Calu3 (cell line): Measurements from ENCODE around the gene EMID1. TPM values are rescaled to one million over a fixed set of nuclear protein-coding genes. Genes with fewer than 3 reads are reported as not detected.

Experiments
- BruUV-seq: library from RNA; stranded (reverse); fragments of 400-500 nt; replicated peaks from 2 replicates; lab custom pipeline; 2021; lab: Mats Ljungman, UMichigan
- CTCF ChIA-PET: fragments of 300-600 bp; sonication (Branson Sonifier 250); formaldehyde crosslinking; loops from one replicate; lab custom pipeline; 2022; ENCODE audit warnings: antibody characterized with exemption; lab: Charles Lee
- DNase-seq: peaks from one replicate; pipeline ENCODE4 v3.0.0; 2022
- H3K27ac Mint-ChIP-seq: one replicate; pipeline ENCODE4 v1.8.0; 2022; ENCODE audit warnings: mixed read lengths; ENCODE audit not compliant: unreplicated experiment
- H3K27me3 Mint-ChIP-seq: one replicate; pipeline ENCODE4 v1.8.0; 2022; ENCODE audit warnings: mixed read lengths; ENCODE audit not compliant: unreplicated experiment
- H3K36me3 Mint-ChIP-seq: one replicate; pipeline ENCODE4 v1.8.0; 2022; ENCODE audit warnings: mild to moderate bottlenecking, moderate library complexity, mixed read lengths; ENCODE audit not compliant: insufficient read depth, unreplicated experiment
- H3K4me1 Mint-ChIP-seq: one replicate; pipeline ENCODE4 v1.8.0; 2022; ENCODE audit warnings: mild to moderate bottlenecking, low read depth, mixed read lengths; ENCODE audit not compliant: unreplicated experiment
- H3K4me3 Mint-ChIP-seq: one replicate; pipeline ENCODE4 v1.8.0; 2022; ENCODE audit warnings: mild to moderate bottlenecking, low read depth, moderate library complexity, mixed read lengths; ENCODE audit not compliant: unreplicated experiment
- H3K9me3 Mint-ChIP-seq: one replicate; pipeline ENCODE4 v1.8.0; 2022; ENCODE audit warnings: low read depth, mixed read lengths; ENCODE audit not compliant: unreplicated experiment
- CTCF ChIP-seq: fragments of 200-600 bp; IDR thresholded peaks from one replicate; pipeline ENCODE4 v1.8.0; 2022; ENCODE audit warnings: antibody characterized with exemption; ENCODE audit not compliant: unreplicated experiment
- intact Hi-C: fragments of 100-400 bp; cut with micrococcal nuclease; formaldehyde crosslinking; loops from one replicate; pipeline ENCODE4 v1.10.0; 2022; ENCODE audit not compliant: unreplicated experiment
- total RNA-seq: library from RNA; stranded (reverse); gene quantifications from 2 replicates; pipeline ENCODE4 v1.2.3, GENCODE V29; 2022

Gene EMID1
- total RNA-seq, 1 experiment from 2014 or later: 1.1 TPM

- Mint-ChIP-seq H3K4me1 (peaks cover 26% of the 10 kb centered on the region), H3K27ac (peak overlapping the region; percentile 100), H3K4me3 (peak overlapping the region; percentile 94), H3K9me3 (no peaks in the 10 kb centered on the region), H3K27me3 (no peaks in the 10 kb centered on the region), H3K36me3 (peaks cover 63% of the 10 kb centered on the region)
- BruUV-seq: no TSS peak
- no peak for DNase-seq
- CTCF ChIA-PET: interaction anchor here (0.7 kb wide), 1 partner anchor 288 kb away, joined by 3 read pairs; no protein-coding TSS in a partner anchor
- TF ChIP-seq CTCF: no peak
- intact Hi-C loops: no loop called here
Observed at GRCh38 chr22:29266564-29267461, 61.1 kb downstream of the EMID1 start.

- no peaks in the 10 kb centered on the region for H3K9me3 Mint-ChIP-seq
- H3K27me3 Mint-ChIP-seq: no peaks in the 10 kb centered on the region
- no peak for DNase-seq
- H3K36me3 Mint-ChIP-seq: peaks cover 69% of the 10 kb centered on the region
- no peak for TF ChIP-seq CTCF
- H3K4me1 Mint-ChIP-seq: peaks cover 32% of the 10 kb centered on the region
- CTCF ChIA-PET: interaction anchor here (0.6 kb wide), 1 partner anchor 504 kb away, joined by 3 read pairs; no protein-coding TSS in a partner anchor
- BruUV-seq: TSS peak; percentile 69
- peak overlapping the region; percentile 94 for H3K4me3 Mint-ChIP-seq
- H3K27ac Mint-ChIP-seq: peak overlapping the region; percentile 100
- intact Hi-C loops: no loop called here
Observed at GRCh38 chr22:29267462-29267857, 61.8 kb downstream of the EMID1 start.

- Mint-ChIP-seq H3K4me3 (peak within 1 kb of the TSS; percentile 94), H3K36me3 (peaks cover 71% of the 10 kb centered on the region), H3K9me3 (no peaks in the 10 kb centered on the region), H3K27ac (peak within 1 kb of the TSS; percentile 100), H3K4me1 (peaks cover 34% of the 10 kb centered on the region), H3K27me3 (no peaks in the 10 kb centered on the region)
- TF ChIP-seq CTCF: no peak
- peak; percentile 97 for DNase-seq
- intact Hi-C loops: no loop called here
- CTCF ChIA-PET: interaction anchor here (0.6 kb wide), 1 partner anchor 504 kb away, joined by 3 read pairs; no protein-coding TSS in a partner anchor
- no TSS peak for BruUV-seq
Observed at GRCh38 chr22:29267858-29268510, 62.3 kb downstream of the EMID1 start, which contains the start of the genes EWSR1 and RHBDD3. TSS of gene EWSR1 (plus strand) at chr22:29268268. CDS start at chr22:29268337, 69 bp downstream. TSS of gene RHBDD3 (minus strand) at chr22:29267981. CDS start at chr22:29265626, 2,355 bp downstream.

GRCh38 chr22:29268511-29269229 is 63.0 kb downstream of the EMID1 start:
- no peaks in the 10 kb centered on the region for H3K9me3 Mint-ChIP-seq
- peak; percentile 36 for DNase-seq
- H3K36me3 Mint-ChIP-seq: peaks cover 78% of the 10 kb centered on the region
- intact Hi-C loops: no loop called here
- CTCF ChIA-PET: no interaction called here
- H3K27ac Mint-ChIP-seq: peak overlapping the region; percentile 100
- H3K27me3 Mint-ChIP-seq: no peaks in the 10 kb centered on the region
- no peak for TF ChIP-seq CTCF
- peak overlapping the region; percentile 94 for H3K4me3 Mint-ChIP-seq
- H3K4me1 Mint-ChIP-seq: peaks cover 41% of the 10 kb centered on the region
- no TSS peak for BruUV-seq
